GF-D8 (cell line): ENCODE data around the gene GRIN1.

ENCODE experiments used
- DNase-seq: peaks from one replicate; lab custom pipeline; 2025; lab: John Stamatoyannopoulos, UW

Gene GRIN1

GRCh38 chr9:137193771-137194170 lies 54.8 kb downstream of the GRIN1 start:
- no peak for DNase-seq

- DNase-seq, result no peak
Measured at GRCh38 chr9:137194388-137194787, 55.4 kb downstream of the GRIN1 start.

- no peak for DNase-seq
Measured at GRCh38 chr9:137194909-137195308, 56.0 kb downstream of the GRIN1 start.

- no peak for DNase-seq
Measured at GRCh38 chr9:137195525-137196220, 56.7 kb downstream of the GRIN1 start.

GRCh38 chr9:137198051-137198901 lies 59.3 kb downstream of the GRIN1 start:
- DNase-seq, result no peak

- DNase-seq, result no peak
Measured at GRCh38 chr9:137198902-137199283, 59.9 kb downstream of the GRIN1 start.

- DNase-seq, result no peak
Measured at GRCh38 chr9:137199411-137200121, 60.6 kb downstream of the GRIN1 start.

- peak; percentile 97 for DNase-seq
Measured at GRCh38 chr9:137200311-137201204, 61.6 kb downstream of the GRIN1 start, which contains the start of gene TPRN. TSS of gene TPRN (minus strand) at chr9:137200741. CDS start at chr9:137200711, 30 bp downstream.

- no peak for DNase-seq
Measured at GRCh38 chr9:137201205-137201868, 62.4 kb downstream of the GRIN1 start.

- no peak for DNase-seq
Measured at GRCh38 chr9:137202966-137203365, 64.0 kb downstream of the GRIN1 start.

GRCh38 chr9:137204731-137205125 lies 65.8 kb downstream of the GRIN1 start:
- DNase-seq, result no peak

GRCh38 chr9:137205126-137206069 lies 66.4 kb downstream of the GRIN1 start, which contains the start of the genes NDOR1 and TMEM203:
TSS of gene NDOR1 (plus strand) at chr9:137205700. CDS start at chr9:137205778, 78 bp downstream.
TSS of gene TMEM203 (minus strand) at chr9:137205648. CDS start at chr9:137205414, 234 bp downstream.
- DNase-seq, result peak; percentile 10

- DNase-seq, result no peak
Measured at GRCh38 chr9:137206602-137207001, 67.6 kb downstream of the GRIN1 start.

GRCh38 chr9:137211532-137211931 lies 72.6 kb downstream of the GRIN1 start:
- DNase-seq, result no peak

GRCh38 chr9:137212520-137212919 lies 73.6 kb downstream of the GRIN1 start:
- DNase-seq, result no peak

- no peak for DNase-seq
Measured at GRCh38 chr9:137213160-137214060, 74.5 kb downstream of the GRIN1 start.

GRCh38 chr9:137214620-137215019 lies 75.7 kb downstream of the GRIN1 start:
- DNase-seq, result no peak

GRCh38 chr9:137215196-137215986 lies 76.4 kb downstream of the GRIN1 start:
- no peak for DNase-seq
